Activated T-cell treated with anti-CD3 and anti-CD28 coated beads, Interleukin-2, amount 50 U/mL, for 24 hours (primary cell): ENCODE results near the gene SLAMF7.
"Not testable (repeated sequence)": the region's sequence is repeated elsewhere in the genome, so short reads cannot be mapped to it uniquely, and the experiment has no call there.

Experiments used
- DNase-seq: peaks from one replicate; pipeline ENCODE4 v3.0.0-alpha.2; 2020
- H3K27ac Mint-ChIP-seq: 2 replicates; pipeline ENCODE4 v1.8.0; 2020; ENCODE audit warnings: mild to moderate bottlenecking, mixed read lengths
- H3K27me3 Mint-ChIP-seq: 2 replicates; pipeline ENCODE4 v1.8.0; 2020; ENCODE audit warnings: mixed read lengths
- H3K36me3 Mint-ChIP-seq: 2 replicates; pipeline ENCODE4 v1.8.0; 2020; ENCODE audit warnings: low read depth, mixed read lengths
- H3K4me1 Mint-ChIP-seq: 2 replicates; pipeline ENCODE4 v1.8.0; 2020; ENCODE audit warnings: low read depth, mixed read lengths
- H3K4me3 Mint-ChIP-seq: 2 replicates; pipeline ENCODE4 v1.8.0; 2020; ENCODE audit warnings: mild to moderate bottlenecking, moderate library complexity, mixed read lengths
- H3K9me3 Mint-ChIP-seq: 2 replicates; pipeline ENCODE4 v1.8.0; 2020; ENCODE audit warnings: mixed read lengths

Gene SLAMF7

DNA sequence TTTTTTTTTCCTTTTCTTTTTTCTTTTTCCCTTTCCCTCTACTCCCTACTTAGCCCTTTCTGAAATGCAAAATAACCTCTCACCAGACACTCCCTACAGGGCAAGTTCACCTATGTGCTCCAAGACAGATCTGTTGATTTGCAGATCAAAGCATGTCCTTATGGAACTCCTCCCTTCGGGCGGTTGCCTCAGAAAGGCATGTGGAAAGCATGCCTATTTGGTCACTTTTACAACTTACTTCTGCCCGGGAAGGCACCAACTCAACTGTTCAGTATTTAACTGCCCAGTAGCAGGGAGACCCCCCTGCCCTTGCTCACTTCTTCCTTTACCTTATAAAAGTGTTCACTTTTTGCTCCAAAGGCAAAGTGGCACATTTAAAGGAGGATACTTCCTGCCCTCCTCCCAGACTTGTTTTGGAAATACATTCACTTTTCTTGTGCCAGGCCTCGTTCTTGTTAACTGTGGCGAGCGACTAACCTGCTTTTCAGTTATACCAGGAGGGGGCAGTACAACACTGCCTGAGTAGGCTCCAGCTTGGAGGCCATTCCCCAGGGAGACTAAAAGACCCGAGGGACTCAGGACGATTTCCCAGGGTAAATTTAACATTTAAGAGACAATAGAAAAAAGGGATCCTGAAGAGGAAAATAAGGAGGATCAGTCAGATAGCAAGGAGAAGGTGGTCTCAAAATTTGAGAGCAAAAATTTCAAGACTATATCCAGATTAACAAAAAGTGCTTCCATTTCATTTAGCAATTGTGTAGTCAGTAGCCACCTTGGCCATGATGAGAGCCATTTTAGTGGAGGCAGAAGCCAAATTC lies 12.3 kb upstream of the SLAMF7 start:
- no peak overlapping the region for H3K27ac Mint-ChIP-seq
- DNase-seq: peak; percentile 61
- H3K4me3 Mint-ChIP-seq: no peak overlapping the region
- H3K27me3 Mint-ChIP-seq: no peaks in the 10 kb centered on the region
- peaks cover 34% of the 10 kb centered on the region for H3K4me1 Mint-ChIP-seq
- H3K36me3 Mint-ChIP-seq: no peaks in the 10 kb centered on the region
- H3K9me3 Mint-ChIP-seq: no peaks in the 10 kb centered on the region

DNA sequence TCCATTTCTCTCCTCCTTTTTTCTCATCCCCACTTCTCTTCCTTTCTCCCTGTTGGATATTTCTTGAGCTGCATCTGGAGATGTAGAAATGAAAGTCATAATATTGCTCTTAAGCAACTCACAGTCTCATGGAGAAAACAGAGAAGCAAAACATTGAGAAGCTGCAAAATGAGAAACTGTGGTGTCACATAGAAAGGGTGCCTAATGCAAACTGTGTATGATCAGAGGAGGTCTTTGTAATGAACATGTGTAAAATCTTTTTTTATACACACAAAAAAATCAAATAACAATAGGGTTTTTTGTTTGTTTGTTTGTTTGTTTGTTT lies 11.8 kb upstream of the SLAMF7 start:
- Mint-ChIP-seq H3K4me3 (no peak overlapping the region), H3K27ac (no peak overlapping the region), H3K9me3 (no peaks in the 10 kb centered on the region), H3K4me1 (peaks cover 36% of the 10 kb centered on the region), H3K36me3 (no peaks in the 10 kb centered on the region), H3K27me3 (no peaks in the 10 kb centered on the region)
- no peak for DNase-seq

DNA sequence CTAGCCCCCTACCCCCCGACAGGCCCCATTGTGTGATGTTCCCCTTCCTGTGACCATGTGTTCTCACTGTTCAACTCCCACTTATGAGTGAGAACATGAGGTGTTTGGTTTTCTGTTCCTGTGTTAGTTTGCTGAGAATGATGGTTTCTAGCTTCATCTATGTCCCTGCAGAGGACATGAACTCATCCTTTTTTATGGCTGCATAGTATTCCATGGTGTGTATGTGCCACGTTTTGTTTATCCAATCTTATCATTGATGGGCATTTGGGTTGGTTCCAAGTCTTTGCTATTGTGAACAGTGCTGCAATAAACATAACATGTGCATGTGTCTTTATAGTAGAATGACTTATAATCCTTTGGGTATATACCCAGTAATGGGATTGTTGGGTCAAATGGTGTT lies 7.5 kb upstream of the SLAMF7 start:
- DNase-seq, H3K27me3 Mint-ChIP-seq, H3K4me3 Mint-ChIP-seq, H3K27ac Mint-ChIP-seq: not testable (repeated sequence)
- peaks cover 21% of the 10 kb centered on the region for H3K36me3 Mint-ChIP-seq
- peaks cover 41% of the 10 kb centered on the region for H3K4me1 Mint-ChIP-seq
- H3K9me3 Mint-ChIP-seq: peaks cover 25% of the 10 kb centered on the region

DNA sequence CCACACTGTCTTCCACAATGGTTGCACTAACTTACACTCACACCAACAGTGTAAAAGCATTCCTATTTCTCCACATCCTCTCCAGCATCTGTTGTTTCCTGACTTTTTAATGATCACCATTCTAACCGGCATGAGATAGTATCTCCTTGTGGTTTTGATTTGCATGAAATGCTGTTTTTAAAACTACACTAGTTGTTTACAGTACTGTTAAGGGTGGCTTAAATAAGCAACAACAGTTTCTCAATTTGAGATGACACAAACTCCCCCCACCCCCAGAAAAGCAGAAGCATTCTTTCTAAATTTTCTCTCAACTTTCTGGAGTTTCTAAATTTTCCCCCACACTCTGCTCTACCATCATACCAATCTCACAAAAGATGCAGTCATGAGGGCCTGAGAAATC lies 7.1 kb upstream of the SLAMF7 start:
- Mint-ChIP-seq H3K9me3 (peaks cover 28% of the 10 kb centered on the region), H3K36me3 (peaks cover 25% of the 10 kb centered on the region), H3K27ac (no peak overlapping the region), H3K4me1 (peaks cover 44% of the 10 kb centered on the region), H3K4me3 (no peak overlapping the region), H3K27me3 (no peaks in the 10 kb centered on the region)
- no peak for DNase-seq

DNA sequence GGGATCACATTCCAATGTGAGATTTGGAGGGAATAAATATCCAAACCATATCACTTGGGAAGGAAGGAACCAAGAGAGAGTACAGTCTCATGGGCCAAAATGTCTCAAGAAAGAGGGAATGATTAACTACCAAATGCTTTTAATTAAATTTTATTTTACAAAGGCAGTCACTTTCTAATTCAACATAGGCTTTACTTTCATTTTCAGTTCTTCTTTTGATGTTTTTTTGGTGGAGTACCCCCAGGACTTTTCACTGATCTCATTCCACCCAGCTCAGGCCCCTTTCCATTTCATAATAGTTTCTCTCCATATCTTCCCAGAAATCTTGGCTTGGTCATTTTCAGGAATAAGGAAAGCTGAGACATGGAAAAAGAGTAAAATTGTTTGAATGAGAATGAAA lies 5.1 kb upstream of the SLAMF7 start:
- peak overlapping the region; percentile 80 for H3K27ac Mint-ChIP-seq
- DNase-seq: no peak
- H3K36me3 Mint-ChIP-seq: peaks cover 32% of the 10 kb centered on the region
- H3K27me3 Mint-ChIP-seq: no peaks in the 10 kb centered on the region
- H3K4me3 Mint-ChIP-seq: peak overlapping the region; percentile 28
- peaks cover 59% of the 10 kb centered on the region for H3K4me1 Mint-ChIP-seq
- H3K9me3 Mint-ChIP-seq: peaks cover 36% of the 10 kb centered on the region

DNA sequence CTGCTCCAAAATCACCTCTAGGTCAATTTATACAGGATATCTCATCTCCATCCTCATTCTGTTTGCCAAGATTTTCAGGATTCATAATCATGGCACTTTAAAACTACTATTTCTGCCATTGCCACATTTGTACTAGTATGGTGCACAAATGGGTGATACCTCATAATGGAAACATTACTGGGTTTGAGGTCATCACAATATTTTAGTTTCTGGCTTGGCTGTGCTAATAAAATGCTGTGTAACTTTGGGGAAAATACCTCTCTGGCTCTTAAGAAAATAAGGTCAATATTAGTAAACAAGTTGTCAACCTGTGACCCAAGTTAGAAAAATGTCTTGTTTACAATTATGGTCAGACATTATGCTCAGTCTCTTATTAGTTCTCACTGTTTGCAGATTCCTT lies 4.7 kb upstream of the SLAMF7 start:
- no peaks in the 10 kb centered on the region for H3K27me3 Mint-ChIP-seq
- peaks cover 34% of the 10 kb centered on the region for H3K36me3 Mint-ChIP-seq
- peaks cover 63% of the 10 kb centered on the region for H3K4me1 Mint-ChIP-seq
- peak overlapping the region; percentile 28 for H3K4me3 Mint-ChIP-seq
- peak overlapping the region; percentile 80 for H3K27ac Mint-ChIP-seq
- H3K9me3 Mint-ChIP-seq: peaks cover 36% of the 10 kb centered on the region
- DNase-seq: no peak

DNA sequence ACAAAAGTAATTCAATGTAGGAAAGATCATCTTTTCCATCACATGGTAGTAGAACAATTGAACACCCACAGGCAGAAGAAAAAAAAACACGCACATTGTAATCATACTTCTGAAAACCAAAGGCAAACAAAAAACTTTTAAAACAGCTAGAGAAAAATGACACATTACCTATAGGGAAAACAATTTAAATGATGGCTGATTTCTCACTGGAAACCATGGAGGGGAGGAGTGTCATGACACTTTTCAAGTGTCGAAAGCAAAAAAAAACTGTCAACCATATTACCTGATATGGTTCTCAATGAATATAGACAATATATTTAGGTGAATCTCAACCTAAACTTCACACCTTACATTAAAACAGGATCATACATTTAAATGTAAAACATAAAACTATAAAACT lies 776 bp upstream of the SLAMF7 start:
- H3K4me3 Mint-ChIP-seq: peak overlapping the region; percentile 81
- H3K9me3 Mint-ChIP-seq: peaks cover 29% of the 10 kb centered on the region
- H3K36me3 Mint-ChIP-seq: peaks cover 70% of the 10 kb centered on the region
- H3K27ac Mint-ChIP-seq: peak overlapping the region; percentile 83
- no peak for DNase-seq
- no peaks in the 10 kb centered on the region for H3K27me3 Mint-ChIP-seq
- H3K4me1 Mint-ChIP-seq: peaks cover 81% of the 10 kb centered on the region

DNA sequence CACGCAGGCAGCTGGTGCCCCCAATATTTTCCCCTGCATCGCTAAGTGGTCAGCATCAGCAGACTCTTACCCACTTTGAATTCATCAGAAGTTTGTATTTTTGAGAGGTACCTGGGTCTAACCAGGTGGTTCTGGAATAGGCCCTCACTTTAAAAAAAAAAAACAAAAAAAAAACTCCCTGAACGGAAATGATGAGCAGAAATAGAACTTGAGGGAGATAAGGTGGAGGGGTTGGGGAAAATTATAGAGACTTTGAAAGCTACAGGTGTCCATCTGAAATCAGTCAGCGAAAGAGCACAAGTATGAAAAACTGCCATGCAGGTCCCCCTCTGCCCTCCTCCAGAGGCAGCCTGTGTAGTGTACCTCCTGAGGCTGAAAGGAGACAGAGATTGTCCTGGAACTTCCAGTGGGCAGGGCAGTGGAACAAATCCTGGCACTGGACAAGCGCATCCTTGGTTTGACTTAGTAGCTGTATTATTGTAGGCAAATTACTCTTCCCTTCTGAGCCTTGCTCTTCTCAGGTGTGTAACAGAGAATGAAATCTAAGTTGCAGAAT lies 1.2 kb downstream of the SLAMF7 start:
- Mint-ChIP-seq H3K9me3 (peaks cover 16% of the 10 kb centered on the region), H3K36me3 (peaks cover 67% of the 10 kb centered on the region), H3K4me1 (peaks cover 81% of the 10 kb centered on the region), H3K27ac (peak overlapping the region; percentile 87), H3K4me3 (peak overlapping the region; percentile 81), H3K27me3 (no peaks in the 10 kb centered on the region)
- no peak for DNase-seq

DNA sequence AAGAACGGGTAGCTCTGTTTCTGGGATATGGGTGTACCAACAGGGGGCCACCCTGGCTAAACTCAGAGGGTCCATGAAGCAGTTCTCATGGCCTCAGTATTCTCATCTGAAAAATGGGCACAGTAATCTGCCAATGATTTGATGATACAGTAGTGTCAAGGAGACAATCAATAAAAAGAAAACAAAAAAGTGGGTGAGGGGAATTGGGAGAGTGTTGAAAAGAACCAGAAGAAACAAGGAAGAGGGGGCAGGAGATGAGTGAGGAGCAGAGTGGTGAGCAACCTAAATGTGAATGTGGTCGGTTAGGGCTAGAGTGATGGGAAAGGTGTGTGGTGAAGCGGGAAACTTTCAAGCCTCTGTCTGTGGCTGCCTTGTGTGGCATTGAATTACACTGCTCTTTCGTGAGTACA lies 2.0 kb downstream of the SLAMF7 start:
- Mint-ChIP-seq H3K27me3 (no peaks in the 10 kb centered on the region), H3K9me3 (peaks cover 12% of the 10 kb centered on the region), H3K36me3 (peaks cover 70% of the 10 kb centered on the region), H3K27ac (peak overlapping the region; percentile 87), H3K4me3 (peak overlapping the region; percentile 81), H3K4me1 (peaks cover 86% of the 10 kb centered on the region)
- no peak for DNase-seq

DNA sequence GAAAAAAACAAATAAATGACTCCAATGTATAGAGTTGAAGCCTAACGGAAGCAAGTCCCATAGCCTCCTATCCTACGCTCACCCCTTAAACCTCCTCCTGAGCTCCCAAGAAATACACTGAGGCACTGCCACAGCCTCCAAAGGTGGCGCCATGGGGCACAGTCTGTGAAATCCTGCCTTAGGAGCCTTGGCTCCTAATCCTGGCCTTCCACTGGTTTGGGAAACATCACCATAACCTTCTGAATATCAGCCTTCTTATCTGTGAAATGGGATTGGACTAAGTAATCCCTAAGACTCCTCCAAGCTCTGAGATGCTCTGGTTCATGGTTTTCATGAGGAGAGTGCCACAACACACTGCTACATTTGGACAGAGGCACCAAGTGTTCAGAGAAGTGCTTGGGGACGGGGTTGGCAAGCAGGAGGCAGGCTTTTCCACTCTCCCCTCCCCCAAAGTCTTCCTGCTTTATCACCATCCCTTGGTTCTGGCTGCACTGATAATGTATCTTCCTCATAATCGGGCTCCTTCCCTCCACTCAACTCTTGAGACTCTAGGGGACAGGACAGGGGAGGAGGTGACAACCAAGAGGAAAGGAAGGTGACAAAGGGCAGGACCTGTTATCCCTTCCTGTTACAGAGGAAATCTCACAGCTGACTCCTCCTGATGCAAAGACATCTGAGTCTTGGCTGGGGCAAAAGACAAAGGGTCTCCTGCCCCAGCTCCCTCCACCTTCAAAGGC lies 2.7 kb downstream of the SLAMF7 start:
- H3K9me3 Mint-ChIP-seq: peaks cover 11% of the 10 kb centered on the region
- H3K4me1 Mint-ChIP-seq: peaks cover 92% of the 10 kb centered on the region
- peak overlapping the region; percentile 81 for H3K4me3 Mint-ChIP-seq
- peak overlapping the region; percentile 87 for H3K27ac Mint-ChIP-seq
- no peaks in the 10 kb centered on the region for H3K27me3 Mint-ChIP-seq
- DNase-seq: no peak
- peaks cover 68% of the 10 kb centered on the region for H3K36me3 Mint-ChIP-seq

DNA sequence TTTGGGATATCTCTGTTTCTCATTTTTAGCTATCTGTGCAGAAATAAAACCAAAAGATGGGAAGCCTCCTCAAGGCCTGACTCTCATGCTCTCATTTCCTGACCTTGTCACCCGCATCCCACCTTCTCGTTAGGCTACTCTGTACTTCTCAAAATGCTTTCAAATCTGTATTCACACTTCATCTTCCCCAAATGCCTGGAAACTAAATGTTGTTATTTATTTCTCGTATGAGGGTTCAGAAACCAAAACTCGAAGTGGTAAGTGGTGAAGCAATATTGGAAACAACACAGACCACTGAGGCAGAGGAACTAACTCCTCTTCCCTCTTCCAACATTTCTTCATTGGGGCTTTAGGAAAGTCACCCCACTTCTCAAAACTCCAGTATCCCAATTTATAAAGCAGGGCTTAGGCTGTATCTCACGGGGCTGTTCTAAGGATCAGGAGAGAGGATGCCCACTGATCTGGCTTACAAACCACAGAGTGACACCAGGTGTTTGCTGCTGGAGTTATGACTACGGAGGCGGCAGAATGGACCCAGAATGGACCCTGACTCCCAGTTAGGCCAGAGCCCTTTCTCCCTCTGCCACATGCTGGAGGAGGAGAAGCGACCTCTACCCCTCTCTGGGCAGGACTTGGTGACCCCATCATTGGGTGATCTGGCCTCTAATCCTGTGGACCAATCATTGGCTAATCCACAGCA lies 3.5 kb downstream of the SLAMF7 start:
- Mint-ChIP-seq H3K9me3 (peaks cover 7% of the 10 kb centered on the region), H3K27me3 (no peaks in the 10 kb centered on the region), H3K27ac (peak overlapping the region; percentile 87), H3K4me3 (peak overlapping the region; percentile 81), H3K4me1 (peaks cover 96% of the 10 kb centered on the region), H3K36me3 (peaks cover 68% of the 10 kb centered on the region)
- DNase-seq: no peak

DNA sequence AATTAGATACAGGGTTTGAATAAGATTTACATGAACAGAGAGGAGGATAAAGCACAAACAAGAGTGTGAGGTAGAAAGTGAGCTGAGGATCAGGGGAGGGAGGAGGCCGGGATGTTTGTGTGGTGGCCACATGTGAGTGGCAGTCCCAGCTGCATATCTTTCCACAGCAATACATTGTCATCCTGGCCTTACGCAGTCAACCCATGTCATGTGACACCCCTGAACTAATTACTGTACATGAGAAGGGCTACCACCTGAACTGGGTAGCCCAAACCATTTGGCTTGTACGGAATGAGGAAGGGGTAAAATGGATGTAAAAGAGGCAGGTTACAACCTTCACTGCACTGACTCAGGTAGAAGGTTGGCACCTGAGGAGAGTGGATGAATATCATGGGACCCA lies 4.2 kb downstream of the SLAMF7 start:
- H3K27me3 Mint-ChIP-seq: no peaks in the 10 kb centered on the region

DNA sequence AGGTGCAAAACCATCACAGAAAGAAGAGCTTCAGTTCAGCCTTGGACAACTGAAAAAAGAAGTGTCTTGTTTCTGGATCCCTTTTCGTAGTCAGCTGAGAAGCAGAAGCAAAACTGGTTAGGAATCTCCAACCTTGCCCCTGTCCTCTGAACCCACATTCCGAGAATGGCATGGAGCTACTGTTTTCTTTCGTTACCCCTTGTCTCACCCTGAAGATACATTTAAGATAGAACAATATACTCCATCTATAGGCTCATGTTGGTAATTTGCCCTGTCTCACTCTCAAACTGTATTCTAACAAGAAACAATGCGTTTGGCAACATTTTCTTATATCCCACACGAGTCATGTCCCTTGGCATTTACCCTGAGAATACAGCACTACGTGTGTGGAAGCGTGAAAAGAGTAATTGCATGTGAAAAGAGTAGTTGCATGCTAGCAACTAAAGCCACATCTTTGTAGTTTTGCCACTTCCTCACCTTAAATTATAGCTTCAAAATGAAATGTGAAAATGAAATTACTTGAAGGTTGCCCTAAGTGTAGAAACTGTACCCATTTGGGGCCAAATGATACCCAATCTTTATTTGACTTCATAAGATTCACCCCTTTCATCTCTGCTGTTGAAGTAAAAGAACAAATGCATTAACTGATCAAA lies 5.3 kb downstream of the SLAMF7 start:
- Mint-ChIP-seq H3K27me3 (no peaks in the 10 kb centered on the region), H3K4me1 (peaks cover 96% of the 10 kb centered on the region), H3K9me3 (no peaks in the 10 kb centered on the region), H3K4me3 (peak overlapping the region; percentile 48), H3K27ac (peak overlapping the region; percentile 87), H3K36me3 (peaks cover 79% of the 10 kb centered on the region)
- DNase-seq: no peak

More for the DNA sequence above, 4.2 kb downstream of the SLAMF7 start:
- H3K4me1 Mint-ChIP-seq: peaks cover 96% of the 10 kb centered on the region
- H3K9me3 Mint-ChIP-seq: peaks cover under 1% of the 10 kb centered on the region
- no peak for DNase-seq
- H3K36me3 Mint-ChIP-seq: peaks cover 71% of the 10 kb centered on the region
- peak overlapping the region; percentile 87 for H3K27ac Mint-ChIP-seq
- peak overlapping the region; percentile 81 for H3K4me3 Mint-ChIP-seq

DNA sequence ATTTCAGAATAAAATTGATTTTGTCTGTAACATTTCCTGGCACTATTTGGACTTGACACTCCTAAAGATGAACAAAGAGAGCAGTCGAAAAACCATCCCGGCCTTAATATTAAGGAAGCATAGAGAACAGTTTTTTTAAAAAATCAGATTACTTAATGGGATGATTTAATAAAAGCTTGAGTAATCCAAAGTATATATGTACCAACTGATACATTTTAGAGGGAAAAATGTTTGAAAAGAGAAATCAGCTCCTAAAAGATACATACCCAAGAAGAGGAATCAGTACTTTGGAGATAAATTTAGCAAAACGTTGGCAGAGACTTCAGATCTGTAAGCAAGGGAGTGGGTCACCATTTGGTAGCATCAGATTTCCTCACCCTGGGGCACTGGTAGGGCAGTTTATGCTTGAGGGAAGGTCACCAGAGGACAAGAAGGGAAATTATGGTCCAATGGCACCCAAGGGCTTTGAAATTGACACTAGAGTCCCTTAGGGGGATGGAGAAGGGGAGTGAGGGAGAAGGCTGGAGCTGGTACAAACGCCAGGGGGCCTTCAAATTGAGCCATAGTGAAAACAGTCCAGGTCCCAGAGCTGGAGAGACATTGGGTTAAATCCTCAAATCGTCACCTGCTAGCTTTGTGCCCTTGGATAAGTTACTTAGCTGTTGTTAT lies 5.9 kb downstream of the SLAMF7 start:
- Mint-ChIP-seq H3K9me3 (no peaks in the 10 kb centered on the region), H3K4me1 (peaks cover 97% of the 10 kb centered on the region), H3K27me3 (no peaks in the 10 kb centered on the region), H3K27ac (peak overlapping the region; percentile 87), H3K4me3 (peak overlapping the region; percentile 48), H3K36me3 (peaks cover 79% of the 10 kb centered on the region)
- no peak for DNase-seq
